Lower leg skin (tissue), 3 donors: ENCODE measurements around the gene PGF.

ENCODE experiments used
- CTCF ChIP-seq, 3 donors: fragments of 450-650 bp; IDR thresholded peaks; one replicate each; pipeline ENCODE4 v1.5.1; 2016; ENCODE audit warnings: antibody characterized with exemption in 3 of 3, mild to moderate bottlenecking in 3 of 3, moderate library complexity in 2 of 3
- POLR2A ChIP-seq, 2 donors: fragments of 450-650 bp; IDR thresholded peaks; one replicate each; pipeline ENCODE4 v1.6.1; 2016 to 2017; ENCODE audit warnings: antibody characterized with exemption in 2 of 2, mild to moderate bottlenecking in 1 of 2, moderate library complexity in 1 of 2

DNA sequence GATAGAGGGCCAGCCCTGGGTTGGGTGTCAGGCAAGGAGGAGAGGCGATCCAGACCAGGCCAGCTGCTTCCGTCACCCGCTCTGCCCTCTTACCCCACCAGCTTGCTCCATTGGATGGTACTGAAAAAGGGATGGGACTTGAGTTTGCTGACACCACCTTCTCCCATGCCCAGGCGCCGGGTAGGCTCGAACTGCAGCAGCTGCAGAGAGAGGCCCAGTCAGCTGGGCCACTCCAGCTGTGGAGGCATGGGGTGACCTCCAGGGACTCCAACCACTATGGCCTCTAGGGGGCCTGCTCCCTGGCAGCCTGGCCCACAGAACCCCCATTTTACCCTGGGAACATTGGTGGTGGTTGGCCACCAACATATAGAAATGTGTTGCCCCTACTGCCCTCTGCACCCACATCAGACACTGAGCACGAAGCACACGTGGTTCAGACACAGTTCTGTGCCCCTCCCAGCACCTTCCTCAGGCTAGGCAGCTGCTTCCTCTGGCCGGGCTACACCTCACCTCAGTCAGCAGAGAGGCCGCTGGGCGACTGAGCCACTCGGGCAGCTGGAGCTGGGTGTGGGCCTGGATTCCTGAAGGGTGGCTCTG lies 48.4 kb downstream of the PGF start:
- TF ChIP-seq CTCF (IDR thresholded peaks at IDR 0.05) (no peak), POLR2A (IDR thresholded peaks at IDR 0.05) (no peak)
